PC-3 (cell line): ENCODE measurements around the gene GNB1. TPM values are rescaled to one million over a fixed set of nuclear protein-coding genes. Genes with fewer than 3 reads are reported as not detected.

ENCODE experiments used
- ATAC-seq: fragments of 200-7000 bp; cut with Tn5 transposase; 2 replicates; pipeline ENCODE4 v1.9.1; 2020; ENCODE audit warnings: mild to moderate bottlenecking, moderate library complexity
- BruUV-seq: library from RNA; stranded (reverse); fragments of 400-500 nt; replicated peaks from 2 replicates; lab custom pipeline; 2021; lab: Mats Ljungman, UMichigan
- CTCF ChIA-PET: fragments of 300-600 bp; sonication (Branson Sonifier 250); formaldehyde crosslinking; loops from one replicate; lab custom pipeline; 2022; ENCODE audit warnings: antibody characterized with exemption; lab: Charles Lee
- POLR2A ChIA-PET: fragments of 300-600 bp; sonication (Branson Sonifier 250); formaldehyde crosslinking; loops from one replicate; lab custom pipeline; 2022; ENCODE audit warnings: antibody characterized with exemption; ENCODE audit not compliant: unreplicated experiment; lab: Charles Lee
- DNase-seq: peaks from one replicate; pipeline ENCODE4 v3.0.0-alpha.2; 2015
- H2AFZ ChIP-seq: fragments of 300-600 bp; sonication (generic); 2 replicates; pipeline ENCODE4 v1.6.0; 2016; ENCODE audit warnings: antibody characterized with exemption, low read length
- H3F3A ChIP-seq: fragments of 300-600 bp; sonication (generic); one replicate; pipeline ENCODE4 v1.6.0; 2017; ENCODE audit warnings: antibody characterized with exemption, low read length, control low read depth, mild to moderate bottlenecking; ENCODE audit not compliant: unreplicated experiment
- H3K27ac ChIP-seq: fragments of 300-600 bp; sonication (generic); 2 replicates; pipeline ENCODE4 v1.5.1; 2016; ENCODE audit warnings: mild to moderate bottlenecking, low read length
- H3K27me3 ChIP-seq: fragments of 300-600 bp; sonication (generic); 2 replicates; pipeline ENCODE4 v1.6.1; 2016; ENCODE audit warnings: low read length, mixed read lengths
- H3K36me3 ChIP-seq: fragments of 300-600 bp; sonication (generic); 2 replicates; pipeline ENCODE4 v1.6.1; 2016; ENCODE audit warnings: low read depth, mixed run types, low read length, mixed read lengths
- H3K4me1 ChIP-seq: fragments of 300-600 bp; sonication (generic); 2 replicates; pipeline ENCODE4 v1.5.1; 2016; ENCODE audit warnings: low read length; ENCODE audit not compliant: insufficient read depth
- H3K4me2 ChIP-seq: fragments of 300-600 bp; sonication (generic); 2 replicates; pipeline ENCODE4 v1.6.0; 2016; ENCODE audit warnings: low read length
- H3K4me3 ChIP-seq: fragments of 300-600 bp; sonication (generic); 2 replicates; pipeline ENCODE4 v1.5.1; 2016; ENCODE audit warnings: mild to moderate bottlenecking, low read length, mixed read lengths
- H3K79me2 ChIP-seq: fragments of 300-600 bp; sonication (generic); 2 replicates; pipeline ENCODE4 v1.6.1; 2017; ENCODE audit warnings: low read length, mixed read lengths
- H3K9ac ChIP-seq: fragments of 300-600 bp; sonication (generic); 2 replicates; pipeline ENCODE4 v1.6.0; 2016; ENCODE audit warnings: mild to moderate bottlenecking, low read length
- H3K9me2 ChIP-seq: fragments of 300-600 bp; sonication (generic); replicated peaks from 2 replicates; pipeline ENCODE4 v1.6.1; 2016; ENCODE audit warnings: mixed run types, low read length, mixed read lengths
- H3K9me3 ChIP-seq: fragments of 300-600 bp; sonication (generic); 2 replicates; pipeline ENCODE4 v1.6.1; 2016; ENCODE audit warnings: low read length, mixed read lengths
- H4K20me1 ChIP-seq: fragments of 300-600 bp; sonication (generic); 2 replicates; pipeline ENCODE4 v1.6.1; 2016; ENCODE audit warnings: low read length, mixed read lengths
- EZH2 ChIP-seq: fragments of 300-600 bp; sonication (generic); IDR thresholded peaks from one replicate; pipeline ENCODE4 v1.6.1; 2017; ENCODE audit warnings: antibody characterized with exemption, mild to moderate bottlenecking, low read length; ENCODE audit not compliant: unreplicated experiment
- EZH2phosphoT487 ChIP-seq: fragments of 300-600 bp; sonication (generic); IDR thresholded peaks from 2 replicates; pipeline ENCODE4 v1.6.1; 2018; ENCODE audit warnings: mild to moderate bottlenecking, antibody characterized with exemption, low read length, borderline replicate concordance
- intact Hi-C: fragments of 100-400 bp; cut with micrococcal nuclease; formaldehyde crosslinking; loops from 2 replicates; pipeline ENCODE4 v1.9.0; 2023
- total RNA-seq: library from RNA; depleted of rRNA; stranded (reverse); fragments of >200 nt; gene quantifications from 2 replicates; pipeline ENCODE4 v1.2.3, GENCODE V29; 2014
- TF ChIP-seq, protein P1 (sequence below): fragments of 300-600 bp; sonication (generic); conservative IDR thresholded peaks from 2 replicates; pipeline ENCODE4 v1.5.1; 2017; ENCODE audit warnings: antibody characterized with exemption, low read depth, mild to moderate bottlenecking, low read length

Gene GNB1
- total RNA-seq, 1 experiment from 2014 or later = 125 TPM

DNA sequence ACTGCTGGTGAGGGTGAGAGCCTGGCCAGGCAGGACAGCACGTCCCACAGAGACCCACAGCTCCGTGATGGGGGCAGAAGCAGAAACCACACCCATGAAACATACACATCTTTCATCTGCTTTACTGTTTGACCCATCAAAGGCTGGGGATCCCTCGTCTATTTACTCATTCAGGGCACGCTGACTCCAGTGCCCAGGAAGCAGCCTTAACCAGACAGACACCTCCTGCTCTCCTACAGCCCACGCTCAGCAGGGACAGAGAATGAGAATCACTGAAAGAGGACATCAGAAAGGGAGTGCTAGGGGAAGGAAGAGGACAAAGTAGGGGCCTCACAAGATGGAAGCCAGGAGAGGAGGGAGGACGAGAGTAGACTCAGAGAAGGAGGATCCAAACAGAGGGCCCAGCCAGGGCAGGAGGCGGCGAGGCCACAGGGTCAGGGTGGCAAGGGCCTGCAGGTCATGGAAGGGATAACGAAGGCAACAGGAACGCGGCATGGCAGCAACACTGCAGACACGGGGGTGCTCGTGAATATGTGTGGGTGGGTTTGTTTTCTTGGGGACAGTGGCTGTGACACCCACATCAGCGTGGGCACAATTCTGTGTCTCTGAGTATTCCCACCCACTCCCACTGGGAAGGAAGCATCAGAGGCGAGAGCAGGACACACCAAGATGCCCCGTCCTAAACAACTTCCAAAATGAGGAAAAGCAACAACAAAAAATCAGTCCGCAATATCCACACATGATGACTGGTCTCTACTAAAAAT, 97.2 kb downstream of the GNB1 start:
- DNase-seq = no peak
- intact Hi-C loops = no loop called here
- Histone ChIP-seq H3K9me3 (no peaks in the 10 kb centered on the region), H3K27me3 (no peaks in the 10 kb centered on the region), H3K27ac (no peak overlapping the region), H3K79me2 (peaks cover 6% of the 10 kb centered on the region; the same call in 1 of the 2 replicates), H2AFZ (no peak overlapping the region), H3K9ac (no peak overlapping the region), H3K4me1 (no peaks in the 10 kb centered on the region), H3K9me2 (no peaks in the 10 kb centered on the region), H3K36me3 (peaks cover 83% of the 10 kb centered on the region), H3K4me3 (no peak overlapping the region), H4K20me1 (no peaks in the 10 kb centered on the region), H3F3A (no peaks in the 10 kb centered on the region), H3K4me2 (no peak overlapping the region)
- ChIA-PET POLR2A (no interaction called here), CTCF (no interaction called here)
- BruUV-seq = no TSS peak
- TF ChIP-seq, protein P1, sequence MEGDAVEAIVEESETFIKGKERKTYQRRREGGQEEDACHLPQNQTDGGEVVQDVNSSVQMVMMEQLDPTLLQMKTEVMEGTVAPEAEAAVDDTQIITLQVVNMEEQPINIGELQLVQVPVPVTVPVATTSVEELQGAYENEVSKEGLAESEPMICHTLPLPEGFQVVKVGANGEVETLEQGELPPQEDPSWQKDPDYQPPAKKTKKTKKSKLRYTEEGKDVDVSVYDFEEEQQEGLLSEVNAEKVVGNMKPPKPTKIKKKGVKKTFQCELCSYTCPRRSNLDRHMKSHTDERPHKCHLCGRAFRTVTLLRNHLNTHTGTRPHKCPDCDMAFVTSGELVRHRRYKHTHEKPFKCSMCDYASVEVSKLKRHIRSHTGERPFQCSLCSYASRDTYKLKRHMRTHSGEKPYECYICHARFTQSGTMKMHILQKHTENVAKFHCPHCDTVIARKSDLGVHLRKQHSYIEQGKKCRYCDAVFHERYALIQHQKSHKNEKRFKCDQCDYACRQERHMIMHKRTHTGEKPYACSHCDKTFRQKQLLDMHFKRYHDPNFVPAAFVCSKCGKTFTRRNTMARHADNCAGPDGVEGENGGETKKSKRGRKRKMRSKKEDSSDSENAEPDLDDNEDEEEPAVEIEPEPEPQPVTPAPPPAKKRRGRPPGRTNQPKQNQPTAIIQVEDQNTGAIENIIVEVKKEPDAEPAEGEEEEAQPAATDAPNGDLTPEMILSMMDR = no peak
- TF ChIP-seq EZH2phosphoT487 (no peak), EZH2 (no peak)
- no peak for ATAC-seq

DNA sequence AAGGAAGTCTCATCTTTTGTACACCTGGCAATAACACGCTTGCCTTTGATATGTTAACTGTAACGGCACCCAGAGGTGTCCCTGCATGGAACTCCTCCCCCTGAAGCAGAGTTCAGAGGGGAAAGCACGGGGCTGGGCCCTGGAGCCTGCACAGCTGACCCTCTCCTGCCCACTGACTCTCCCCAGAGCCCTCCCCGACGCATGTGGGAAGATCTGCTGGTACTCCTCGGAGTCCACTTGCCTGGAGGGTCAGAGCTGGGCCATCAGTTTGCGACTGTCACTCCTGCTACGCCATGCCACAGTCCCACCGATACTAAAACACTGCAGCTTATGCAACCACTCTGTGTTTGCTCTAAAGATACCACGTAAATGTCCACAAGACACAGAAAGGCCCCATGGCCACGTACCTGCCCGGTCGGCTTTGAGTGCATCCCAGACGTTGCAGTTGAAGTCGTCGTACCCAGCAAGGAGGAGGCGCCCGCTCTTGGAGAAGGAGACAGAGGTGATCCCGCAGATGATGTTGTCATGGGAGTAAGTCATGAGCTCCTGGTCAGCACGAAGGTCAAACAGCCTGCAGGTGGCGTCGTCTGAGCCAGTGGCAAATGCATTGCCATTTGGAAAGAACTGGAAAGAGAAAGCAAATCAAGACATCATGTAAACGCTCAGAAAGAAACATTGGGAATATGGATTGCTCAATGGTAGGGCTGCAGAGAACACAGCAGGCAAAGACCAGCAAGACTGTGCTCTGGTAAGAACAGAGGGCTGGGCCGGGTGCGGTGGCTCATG, 102.0 kb downstream of the GNB1 start:
- no peaks in the 10 kb centered on the region for H3K9me2 ChIP-seq
- H3K4me3 ChIP-seq = no peak overlapping the region
- H3F3A ChIP-seq = peaks cover 4% of the 10 kb centered on the region
- peak; percentile 53 for DNase-seq
- no peaks in the 10 kb centered on the region for H4K20me1 ChIP-seq
- POLR2A ChIA-PET = no interaction called here
- intact Hi-C loops = loop anchor here (1.0 kb wide), 1 partner anchor 117 kb away; no protein-coding TSS in a partner anchor
- H3K27ac ChIP-seq = no peak overlapping the region
- CTCF ChIA-PET = interaction anchor here (0.6 to 1.2 kb wide), 3 partner anchors 10 to 120 kb away, joined by 3 to 5 read pairs (median 4); no protein-coding TSS in a partner anchor
- no peak overlapping the region for H3K9ac ChIP-seq
- ATAC-seq = peak; percentile 53
- H3K27me3 ChIP-seq = no peaks in the 10 kb centered on the region
- no peaks in the 10 kb centered on the region for H3K79me2 ChIP-seq
- no peaks in the 10 kb centered on the region for H3K9me3 ChIP-seq
- BruUV-seq = no TSS peak
- TF ChIP-seq, protein P1 = peak; percentile 84
- TF ChIP-seq EZH2phosphoT487 = no peak
- no peak overlapping the region for H3K4me2 ChIP-seq
- H3K36me3 ChIP-seq = peaks cover 86% of the 10 kb centered on the region
- no peak overlapping the region for H2AFZ ChIP-seq
- no peaks in the 10 kb centered on the region for H3K4me1 ChIP-seq
